KBM-7 (cell line): ENCODE results near the gene ZFP92.

ENCODE experiments used
- DNase-seq: peaks from one replicate; pipeline ENCODE4 v3.0.0-alpha.2; 2015
- in situ Hi-C: fragments of 300-500 bp; cut with MboI; formaldehyde crosslinking; loops from 2 replicates; pipeline ENCODE4 v1.14.3; 2020; ENCODE audit warnings: low sequenced_read_pairs, low pct_unique_long_range_greater_than_20kb, mixed read lengths

ZFP92 gene

DNA sequence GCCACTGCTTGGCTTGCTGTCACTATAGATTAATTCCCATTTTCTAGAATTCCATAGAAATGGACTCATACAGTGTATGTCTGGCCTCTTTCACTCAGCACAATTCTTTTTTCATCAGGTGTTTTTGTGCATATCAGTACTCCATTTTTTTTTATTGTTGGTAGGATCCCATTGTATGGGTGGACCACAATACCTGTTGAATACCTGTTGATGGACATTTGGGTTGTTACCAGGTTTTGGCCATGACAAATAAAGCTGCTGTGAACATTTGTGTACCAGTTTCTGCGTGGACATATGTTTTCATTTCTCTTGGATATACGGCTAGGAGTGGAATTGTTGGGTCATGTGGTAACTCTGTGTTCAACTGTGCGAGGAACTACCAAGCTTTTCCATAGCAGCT is 14.9 kb downstream of the ZFP92 start:
- DNase-seq: no peak
- in situ Hi-C loops: no loop called here

DNA sequence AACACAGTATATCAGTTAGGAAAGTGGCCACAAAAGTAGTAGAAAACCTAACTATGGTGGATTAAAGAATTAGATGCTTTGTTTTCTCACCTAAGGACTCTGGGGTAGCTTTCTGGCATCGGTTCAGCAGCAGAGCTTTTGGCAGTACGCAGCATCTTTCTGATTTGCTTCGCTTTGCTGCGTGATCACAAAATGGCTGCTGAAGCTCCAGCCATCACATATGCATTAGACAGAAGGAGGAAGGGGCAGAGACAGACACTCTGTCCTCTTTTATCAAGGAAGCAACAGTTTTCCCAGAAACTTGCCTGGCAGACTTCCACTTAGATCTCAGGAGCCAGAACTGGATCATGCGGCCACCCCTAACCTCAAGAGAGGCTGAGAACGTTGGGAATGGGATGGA is 19.5 kb downstream of the ZFP92 start:
- no peak for DNase-seq
- in situ Hi-C loops: no loop called here

DNA sequence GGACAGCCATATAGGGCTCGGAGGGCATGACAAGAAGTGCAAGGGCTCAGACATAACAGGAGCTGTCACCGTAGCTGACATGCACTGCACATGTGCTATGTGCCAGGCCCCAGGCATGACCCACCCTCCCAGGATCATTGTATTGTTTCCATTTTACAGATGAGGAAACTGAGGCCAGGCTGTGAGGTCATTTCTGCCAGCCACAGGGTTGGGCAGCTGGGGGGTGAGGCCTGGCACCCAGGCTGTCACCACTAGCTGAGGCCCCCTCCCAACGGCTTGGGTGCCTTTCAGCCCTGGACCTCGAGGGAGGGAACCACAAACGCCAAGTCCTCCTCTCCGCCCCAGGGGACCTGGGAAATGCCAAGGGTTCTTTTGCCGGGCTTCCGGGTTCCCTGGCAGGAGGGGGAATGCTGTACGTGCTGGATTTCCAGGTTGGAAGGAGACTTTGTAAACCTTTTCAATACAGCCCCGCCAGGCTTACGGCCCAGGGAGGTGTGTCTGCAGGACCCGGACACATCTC is 21.9 kb downstream of the ZFP92 start:
- DNase-seq: no peak
- in situ Hi-C loops: no loop called here

DNA sequence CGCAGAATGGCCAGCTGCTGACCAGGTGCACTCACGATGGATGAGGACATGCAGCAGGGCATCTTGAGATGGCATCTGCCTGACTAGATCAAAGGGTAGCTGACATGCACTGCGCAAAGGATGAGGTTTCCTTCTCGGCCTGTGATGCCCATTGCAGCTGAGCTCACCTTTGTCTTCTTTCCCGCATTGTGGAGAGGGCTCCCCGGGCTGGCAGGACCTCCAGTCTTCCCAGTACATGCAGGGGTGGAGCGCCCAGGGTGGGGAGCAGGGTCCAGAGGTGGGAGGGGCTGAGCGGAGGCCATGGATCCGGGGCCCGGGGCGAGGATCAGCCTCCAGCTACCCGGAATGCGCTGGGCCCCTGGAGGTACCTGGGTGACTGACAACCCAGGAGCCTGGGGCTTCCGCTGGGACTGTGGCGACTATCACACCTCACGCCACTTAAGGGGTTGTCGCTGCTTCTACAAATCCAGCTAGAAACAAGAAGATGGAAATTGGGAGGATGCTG is 22.6 kb downstream of the ZFP92 start:
- in situ Hi-C loops: no loop called here
- DNase-seq: no peak

DNA sequence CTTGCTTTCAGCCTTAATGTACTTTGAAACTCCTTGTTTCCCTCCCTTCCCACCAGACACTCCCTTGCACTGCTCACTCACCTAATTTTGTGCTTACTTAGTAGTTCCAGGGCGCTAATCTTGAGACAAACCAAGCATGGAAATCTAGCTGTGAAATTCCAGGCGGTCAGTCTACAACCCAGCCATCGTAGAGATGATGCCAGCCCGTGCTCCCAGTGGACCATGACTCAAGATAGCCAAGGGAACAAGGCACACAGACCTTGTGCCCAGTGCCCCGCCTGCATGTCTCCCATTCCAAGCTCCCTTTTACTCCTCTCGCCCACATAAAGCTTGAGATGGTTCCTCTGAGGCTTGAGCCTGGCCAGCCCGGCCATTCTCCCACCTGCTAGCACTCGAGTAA is 23.5 kb downstream of the ZFP92 start:
- in situ Hi-C loops: no loop called here
- DNase-seq: no peak

DNA sequence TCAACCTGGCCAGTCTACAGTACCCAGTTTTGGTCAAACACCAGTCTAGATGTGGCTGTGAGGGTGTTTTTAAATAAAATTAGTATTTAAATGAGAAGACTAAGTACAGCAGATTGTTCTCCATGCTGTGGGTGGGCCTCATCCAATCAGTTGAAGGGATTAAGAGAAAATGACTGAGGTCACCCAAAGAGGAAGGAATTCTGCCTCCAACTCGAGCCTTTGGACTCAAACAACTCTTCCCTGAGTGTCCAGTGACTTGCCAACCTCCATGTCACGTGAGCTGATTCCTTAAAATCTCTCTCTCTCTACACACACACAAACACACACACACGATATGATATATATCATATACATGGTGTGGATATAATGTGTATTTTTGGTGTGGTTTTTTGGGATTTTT is 24.6 kb downstream of the ZFP92 start:
- in situ Hi-C loops: no loop called here
- DNase-seq: no peak

DNA sequence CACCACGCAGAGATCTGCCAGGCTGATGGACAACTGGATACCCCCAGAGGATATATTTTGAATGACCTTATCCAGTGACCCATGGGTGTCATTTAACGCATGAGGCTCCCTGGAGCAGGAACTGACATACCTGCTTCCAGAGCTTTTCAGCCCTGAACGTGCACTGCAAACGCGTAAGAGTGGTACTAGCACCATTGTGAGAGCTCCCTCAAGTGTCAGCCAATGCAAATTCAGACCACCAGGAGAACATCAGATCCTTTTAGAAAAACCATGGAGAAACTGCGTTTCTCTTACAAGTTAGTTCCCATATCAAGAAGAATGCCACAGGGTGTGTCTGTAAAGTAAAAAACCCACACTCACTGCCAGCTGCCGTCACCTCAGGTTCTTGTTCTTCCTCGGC is 27.3 kb downstream of the ZFP92 start:
- in situ Hi-C loops: no loop called here
- peak; percentile 54 for DNase-seq

DNA sequence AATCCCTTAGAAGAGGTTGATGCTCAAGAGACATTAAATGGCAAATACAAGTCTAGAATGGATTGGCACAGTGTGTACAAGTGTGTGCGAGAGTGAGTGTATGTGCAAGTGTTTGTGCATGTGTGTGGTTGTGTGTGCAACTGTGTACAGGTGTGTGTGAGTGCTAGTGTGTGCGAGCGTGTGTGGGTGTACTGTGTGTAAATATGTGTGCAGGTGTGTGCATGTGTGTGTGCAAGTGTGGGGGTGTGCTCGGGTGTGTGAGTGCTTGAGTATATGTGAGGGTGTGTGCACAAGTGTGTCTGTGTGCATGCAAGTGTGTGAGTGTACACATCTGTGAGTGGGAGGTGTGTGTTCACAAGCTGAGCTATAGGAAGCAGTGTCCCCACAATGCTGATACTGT is 28.7 kb downstream of the ZFP92 start:
- in situ Hi-C loops: no loop called here
- DNase-seq: no peak

DNA sequence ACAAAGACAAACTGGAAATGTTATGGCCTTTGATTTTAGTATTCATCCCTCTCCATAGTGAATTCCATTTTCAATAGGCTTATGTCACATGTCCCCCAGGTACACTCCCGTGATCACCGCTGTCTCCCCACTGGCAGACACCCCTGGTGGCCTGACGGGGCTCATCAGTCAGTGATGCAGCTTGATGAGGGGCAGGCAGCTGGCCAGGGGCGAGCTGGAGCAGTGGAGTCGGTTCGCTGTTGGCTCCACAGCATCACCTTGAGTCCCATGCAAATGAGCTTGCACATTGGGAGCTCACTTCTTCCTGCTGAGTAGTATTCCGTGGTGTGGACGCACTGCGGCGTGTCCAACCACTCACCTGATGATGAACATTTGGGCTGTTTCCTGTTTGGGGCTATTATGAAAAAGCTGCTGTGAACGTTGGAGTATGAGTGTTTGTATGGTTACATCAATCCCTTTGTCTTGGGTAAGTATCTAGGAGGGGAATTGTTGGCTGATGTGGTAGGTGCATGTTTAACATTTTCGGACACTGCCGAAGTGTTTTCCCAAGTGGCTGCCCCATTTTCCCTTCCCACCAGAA is 29.4 kb downstream of the ZFP92 start:
- DNase-seq: no peak
- in situ Hi-C loops: no loop called here

DNA sequence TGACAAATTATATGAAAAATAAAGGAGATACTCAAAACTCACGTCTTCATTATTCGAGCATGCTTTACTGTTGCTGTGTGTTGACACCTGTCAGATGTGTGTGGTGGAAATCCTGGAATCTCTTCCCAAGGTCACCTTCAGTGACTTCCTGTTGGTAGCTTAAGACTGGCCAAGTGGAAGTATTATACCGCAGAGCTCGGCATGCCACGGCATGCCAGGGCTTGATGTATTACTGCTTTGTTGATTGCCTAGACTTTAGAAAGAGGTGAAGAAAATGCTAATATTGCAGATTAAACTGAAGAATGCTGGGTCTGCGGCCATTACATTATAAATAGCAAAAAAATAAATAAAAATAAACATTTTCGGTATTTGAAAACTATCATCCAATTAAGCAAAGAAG is 30.0 kb downstream of the ZFP92 start:
- in situ Hi-C loops: no loop called here

DNA sequence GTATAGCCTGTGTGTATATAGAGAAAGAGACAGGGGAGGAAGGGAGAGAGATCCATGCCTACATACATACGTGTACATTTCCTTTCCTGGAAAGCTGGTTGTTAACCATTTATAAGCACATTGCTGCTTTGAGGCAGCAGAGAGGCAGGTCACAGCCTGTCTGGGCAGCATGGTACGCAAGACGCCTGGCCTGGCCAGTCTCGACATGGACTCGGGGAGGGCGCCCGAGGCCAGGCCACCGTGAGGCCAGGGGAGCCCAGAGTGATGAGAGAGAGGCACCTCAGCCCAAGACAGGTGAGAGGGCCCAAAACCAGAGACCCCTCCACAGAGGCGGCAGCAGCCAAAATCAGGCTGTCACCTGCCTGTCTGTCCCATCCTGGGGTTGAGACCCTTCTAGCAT is 30.7 kb downstream of the ZFP92 start:
- in situ Hi-C loops: no loop called here
- no peak for DNase-seq

More for the DNA sequence above, 30.0 kb downstream of the ZFP92 start:
- DNase-seq: peak; percentile 44

DNA sequence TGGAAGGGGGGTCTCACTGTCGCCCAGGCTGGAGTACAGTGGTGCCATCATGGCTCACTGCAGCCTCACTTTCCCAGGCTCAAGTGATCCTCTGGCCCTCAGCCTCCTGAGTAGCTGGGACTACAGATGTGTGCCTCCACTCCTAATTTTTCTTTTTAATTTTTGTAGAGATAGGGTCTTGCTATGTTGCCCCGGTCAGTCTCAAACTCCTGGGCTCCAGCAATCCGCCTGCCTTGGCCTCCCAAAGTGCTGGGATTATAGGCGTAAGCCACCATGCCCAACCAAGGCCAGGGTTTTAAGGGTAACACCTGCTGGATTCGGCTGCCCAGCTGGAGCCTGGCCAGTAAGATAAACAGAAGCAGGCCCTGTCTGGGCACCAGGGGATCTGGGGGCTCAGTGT is 31.2 kb downstream of the ZFP92 start:
- DNase-seq: no peak
- in situ Hi-C loops: no loop called here

DNA sequence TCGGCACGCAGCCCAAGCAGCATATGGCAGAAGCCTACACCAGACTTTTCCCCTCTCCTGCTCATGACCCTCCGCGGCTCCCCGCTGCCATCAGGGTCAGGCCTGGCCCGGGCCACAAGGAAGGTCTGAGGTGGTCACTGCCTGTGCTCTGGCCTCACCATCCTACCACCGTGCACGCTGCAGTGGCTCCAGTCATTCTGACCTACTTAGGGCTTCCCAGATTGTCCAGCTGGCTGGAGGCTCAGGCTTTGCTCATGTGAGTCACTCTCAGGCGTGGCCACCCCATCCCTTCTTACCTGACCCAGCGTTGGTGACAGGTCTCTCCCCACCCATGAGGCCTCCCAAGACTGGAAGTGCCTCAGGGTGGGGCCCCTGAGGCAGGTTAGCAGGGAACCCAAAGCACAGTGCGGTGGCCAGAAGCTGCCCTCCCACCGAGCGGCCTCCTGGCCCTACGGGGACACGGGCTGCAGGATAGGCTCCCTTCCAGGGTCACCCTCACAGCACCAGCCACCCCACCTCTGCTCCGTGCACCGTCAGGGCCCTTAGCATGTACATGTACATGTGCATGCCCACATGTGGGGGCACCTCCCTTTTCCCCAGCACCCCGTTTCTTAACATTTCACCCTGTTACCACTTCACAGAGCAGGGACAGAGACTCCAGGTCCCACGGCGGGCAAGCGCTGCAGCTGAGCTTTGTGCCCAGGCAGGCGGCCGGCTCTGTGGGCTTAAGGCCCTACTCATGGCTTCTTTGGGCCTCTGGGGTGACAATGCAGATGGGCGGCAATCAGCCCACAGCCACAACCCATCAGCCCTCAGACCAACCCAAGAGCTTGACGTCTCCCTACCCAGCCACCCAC is 32.4 kb downstream of the ZFP92 start:
- in situ Hi-C loops: no loop called here
- no peak for DNase-seq

DNA sequence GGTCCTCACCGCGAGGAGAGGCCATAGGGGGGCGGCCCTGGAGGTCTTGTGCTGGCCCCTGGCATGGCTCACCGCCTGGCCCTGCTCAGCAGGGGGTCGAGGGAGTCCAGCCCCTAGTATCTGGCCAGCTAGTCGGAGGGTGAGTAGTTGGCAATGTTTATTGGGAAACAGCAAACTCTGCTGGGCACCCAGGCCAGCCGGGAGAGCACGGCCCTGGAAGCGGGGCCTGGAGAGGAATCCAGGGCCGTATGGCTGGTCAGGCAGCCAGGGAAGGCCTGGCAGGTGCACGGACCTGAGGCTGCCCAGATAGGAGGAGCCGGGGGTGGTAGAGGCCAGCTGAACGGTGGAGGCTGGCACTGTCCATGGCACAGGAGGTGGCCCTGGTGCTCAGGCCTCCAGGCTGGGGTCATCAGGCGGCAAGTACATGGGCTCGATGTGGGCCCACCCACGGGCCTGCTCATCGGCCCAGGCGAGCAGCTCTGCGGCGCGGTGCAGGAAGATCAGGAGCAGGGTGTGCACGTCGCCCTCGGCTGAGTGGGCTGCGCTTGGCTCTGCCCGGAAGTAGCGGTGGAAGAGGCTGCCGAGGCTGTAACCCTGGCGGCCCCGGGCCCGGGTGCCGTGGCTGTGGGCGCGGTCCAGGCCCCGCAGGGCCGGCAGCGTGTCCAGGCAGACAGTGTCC is 33.2 kb downstream of the ZFP92 start:
- no peak for DNase-seq
- in situ Hi-C loops: no loop called here

DNA sequence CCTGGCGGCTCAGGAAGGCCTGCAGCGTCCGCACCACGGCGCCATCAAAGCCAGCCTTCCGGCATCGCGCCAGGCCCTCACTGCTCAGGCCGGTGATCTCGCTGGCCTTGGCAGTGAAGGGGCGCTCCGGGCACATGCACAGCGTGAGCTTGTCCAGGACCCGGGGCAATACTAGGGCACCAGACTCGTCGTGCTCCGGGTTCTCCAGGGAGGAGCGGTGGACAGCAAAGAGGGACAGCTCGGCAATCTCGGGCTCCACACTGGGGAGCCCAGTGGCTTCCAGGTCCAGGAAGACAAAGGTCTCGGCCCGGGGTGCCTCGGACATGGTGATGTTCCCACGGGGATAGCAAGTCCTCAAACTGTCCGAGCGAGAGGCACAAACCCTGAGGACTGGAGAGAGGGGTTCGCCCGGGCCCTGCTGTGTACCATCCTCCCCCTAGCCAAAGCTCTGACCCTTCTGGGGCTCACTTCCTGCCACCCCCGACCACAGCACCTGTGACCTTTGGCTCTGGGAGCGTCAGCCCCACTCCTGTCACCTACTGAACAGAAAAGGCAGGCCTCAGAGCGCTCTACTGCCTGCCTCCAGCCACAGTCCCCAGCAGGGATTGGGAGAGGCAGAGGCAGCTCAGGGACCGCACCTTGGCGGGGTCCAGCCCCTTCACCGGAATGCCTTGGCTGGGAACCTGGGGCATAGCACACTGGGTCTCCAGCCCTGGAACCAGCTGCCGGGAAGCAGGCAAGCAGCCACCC is 34.0 kb downstream of the ZFP92 start:
- no peak for DNase-seq
- in situ Hi-C loops: no loop called here

DNA sequence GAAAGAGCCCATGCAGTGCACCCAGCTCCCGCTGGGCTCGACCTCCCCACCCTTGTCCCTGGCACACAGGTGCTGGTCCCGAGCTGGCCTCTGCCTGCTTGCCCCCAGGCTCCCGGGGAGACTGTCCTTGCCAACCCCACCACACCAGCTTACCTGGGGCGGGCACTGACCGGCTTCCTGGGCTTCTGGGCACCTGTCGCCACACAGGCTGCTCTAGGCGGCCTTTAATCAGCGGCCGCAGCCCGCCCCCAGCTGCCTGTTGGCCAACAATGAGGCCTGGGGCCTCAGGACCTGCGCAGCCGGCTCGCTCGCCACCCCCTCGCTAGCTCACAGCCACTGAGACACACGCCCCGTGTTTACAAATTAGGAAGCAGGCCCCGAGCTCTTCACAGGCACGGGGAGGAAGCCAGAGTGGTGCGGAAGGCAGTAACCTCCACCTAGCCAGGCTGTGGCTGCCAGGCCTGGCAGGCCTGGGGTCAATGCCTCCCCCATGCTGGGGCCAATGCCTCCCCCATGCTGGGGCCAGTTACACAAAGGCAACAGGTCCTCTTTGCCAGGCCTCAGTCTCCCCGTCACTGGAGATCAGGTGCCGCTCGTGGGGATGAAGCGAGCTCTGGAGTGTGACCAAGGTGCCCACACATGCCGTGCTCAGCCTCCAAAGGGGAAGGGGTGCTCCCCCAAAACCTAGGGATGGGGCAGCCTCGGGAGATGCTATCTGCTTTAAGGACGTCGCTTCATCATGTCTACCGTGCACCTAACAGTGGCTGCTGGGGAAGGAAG is 34.8 kb downstream of the ZFP92 start, which contains the start of gene TREX2:
Gene TREX2 (minus strand): TSS at position 201 of the 780 bp plus-strand sequence. CDS start 626 bp downstream, outside the sequence.
- in situ Hi-C loops: no loop called here
- no peak for DNase-seq

DNA sequence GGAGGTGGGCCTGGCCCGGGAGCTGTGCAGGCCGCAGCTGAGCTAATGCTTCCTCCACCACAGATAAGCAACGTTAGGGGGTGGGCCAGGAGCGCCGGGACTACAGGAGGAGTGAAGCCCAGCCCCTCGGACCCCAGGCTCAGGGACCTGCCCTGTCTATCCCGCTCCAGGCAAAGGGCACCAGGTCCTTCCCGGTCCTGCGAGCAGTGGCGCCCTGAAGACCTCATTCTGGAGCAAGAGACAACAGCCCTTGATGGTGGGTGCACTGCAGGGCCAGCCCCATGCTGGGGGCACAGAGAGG is 35.3 kb downstream of the ZFP92 start:
- in situ Hi-C loops: no loop called here
- DNase-seq: no peak

DNA sequence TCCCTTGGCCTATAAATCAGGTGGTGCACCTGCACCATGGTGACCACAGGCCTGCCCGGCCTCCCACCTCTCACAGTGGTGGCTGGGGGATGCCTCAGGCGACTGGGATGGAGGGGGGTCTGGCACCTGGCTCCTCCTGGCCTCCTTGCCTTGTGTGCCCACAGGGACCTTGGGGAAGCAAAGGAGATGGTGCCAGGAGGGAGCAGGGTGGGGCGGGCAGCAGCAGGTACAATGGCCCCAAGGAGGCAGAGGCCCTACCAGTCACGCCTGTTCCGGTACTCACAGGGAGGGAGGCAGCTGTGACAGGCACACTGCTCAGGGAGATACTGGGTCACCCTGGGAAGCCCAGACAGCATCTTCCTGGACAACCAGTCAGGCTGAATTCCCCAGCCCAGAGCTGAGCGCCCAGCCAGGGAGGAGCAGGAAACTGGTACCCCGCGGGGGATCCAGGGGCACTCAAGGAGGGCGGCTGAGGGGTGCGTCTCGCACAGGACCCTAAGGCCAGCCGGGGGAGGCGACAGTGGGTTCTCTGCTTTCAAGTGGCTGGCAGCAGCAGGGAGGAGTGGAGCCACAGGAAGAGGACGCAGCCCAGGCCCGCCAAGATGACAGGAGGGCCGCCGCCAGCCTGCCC is 35.8 kb downstream of the ZFP92 start:
- no peak for DNase-seq
- in situ Hi-C loops: no loop called here
